GM18861 (cell line): ENCODE measurements around the gene STYK1.
"Not testable (repeated sequence)": the region's sequence is repeated elsewhere in the genome, so short reads cannot be mapped to it uniquely, and the experiment has no call there.

Experiments used
- ATAC-seq: cut with Tn5 transposase; IDR thresholded peaks from one replicate; pipeline ENCODE4 v1.9.1; 2021; ENCODE audit not compliant: unreplicated experiment

The STYK1 gene

DNA sequence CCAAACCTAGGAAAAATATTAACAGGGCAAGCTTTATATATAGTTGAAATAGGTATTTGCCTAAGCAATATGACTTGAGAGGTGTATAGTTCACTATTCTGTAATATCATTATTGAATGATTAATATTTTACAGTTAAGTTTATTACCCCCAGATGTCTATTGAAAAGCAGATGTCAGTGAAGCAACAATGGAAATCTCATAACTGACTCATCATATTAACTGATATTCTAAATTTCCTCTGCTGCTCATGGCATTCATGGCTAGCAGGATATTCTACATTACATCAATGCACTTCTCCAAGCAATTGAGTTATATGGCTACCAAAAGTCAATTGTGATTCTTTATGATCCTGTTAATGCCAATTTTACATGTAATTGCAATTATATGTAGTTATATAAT lies 50.7 kb downstream of the STYK1 start:
- ATAC-seq = no peak

DNA sequence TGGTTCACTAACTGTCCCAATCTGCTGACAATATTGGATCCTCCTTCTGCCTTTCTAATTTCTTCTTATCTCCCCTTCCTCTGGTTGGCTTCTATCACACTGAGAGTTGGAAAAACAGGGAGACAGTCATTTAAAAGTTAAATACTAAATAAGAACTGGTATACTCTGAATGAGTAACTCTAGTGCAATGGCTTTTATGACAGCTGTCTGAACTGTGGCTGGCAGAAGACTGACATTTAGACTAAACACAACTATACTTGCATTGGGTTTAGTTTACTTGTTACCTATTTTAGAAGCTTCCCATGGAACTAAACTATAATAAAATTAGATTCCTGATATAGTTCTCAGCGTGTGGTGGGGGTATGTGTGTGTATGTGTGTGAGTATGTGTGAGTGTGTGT lies 52.6 kb downstream of the STYK1 start:
- ATAC-seq = no peak

DNA sequence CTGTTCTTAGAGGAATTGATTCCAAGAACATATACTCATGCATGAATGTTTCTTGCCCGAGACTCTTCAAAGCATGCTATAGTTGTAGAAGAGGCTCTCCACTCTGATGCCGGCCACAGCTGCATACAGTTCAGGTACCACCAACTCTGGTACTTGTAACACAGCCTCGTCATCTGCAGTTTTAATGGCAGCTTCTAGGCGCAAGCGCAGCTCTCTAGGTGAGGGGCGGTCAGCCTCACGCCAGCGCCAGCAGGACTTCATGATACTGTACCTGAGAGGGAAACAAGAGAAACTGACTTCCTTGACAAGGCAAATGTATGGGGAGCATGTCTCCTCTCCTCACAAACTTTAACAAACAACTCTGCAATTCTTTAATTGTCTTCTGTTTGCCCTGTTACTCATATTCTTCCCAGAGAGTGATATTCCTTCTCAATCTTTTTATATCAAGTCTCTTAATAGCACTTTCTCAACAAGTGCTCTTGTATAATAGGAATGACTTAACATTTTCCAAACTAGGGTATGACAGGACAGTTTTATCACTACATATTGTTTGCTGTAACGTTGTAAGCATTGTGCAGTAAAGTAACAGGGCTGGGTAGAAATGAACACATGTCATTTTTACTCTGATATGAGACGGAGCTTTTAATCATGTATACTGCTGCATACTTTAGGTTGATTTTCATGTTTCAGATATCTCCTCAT lies 53.6 kb downstream of the STYK1 start:
- no peak for ATAC-seq

DNA sequence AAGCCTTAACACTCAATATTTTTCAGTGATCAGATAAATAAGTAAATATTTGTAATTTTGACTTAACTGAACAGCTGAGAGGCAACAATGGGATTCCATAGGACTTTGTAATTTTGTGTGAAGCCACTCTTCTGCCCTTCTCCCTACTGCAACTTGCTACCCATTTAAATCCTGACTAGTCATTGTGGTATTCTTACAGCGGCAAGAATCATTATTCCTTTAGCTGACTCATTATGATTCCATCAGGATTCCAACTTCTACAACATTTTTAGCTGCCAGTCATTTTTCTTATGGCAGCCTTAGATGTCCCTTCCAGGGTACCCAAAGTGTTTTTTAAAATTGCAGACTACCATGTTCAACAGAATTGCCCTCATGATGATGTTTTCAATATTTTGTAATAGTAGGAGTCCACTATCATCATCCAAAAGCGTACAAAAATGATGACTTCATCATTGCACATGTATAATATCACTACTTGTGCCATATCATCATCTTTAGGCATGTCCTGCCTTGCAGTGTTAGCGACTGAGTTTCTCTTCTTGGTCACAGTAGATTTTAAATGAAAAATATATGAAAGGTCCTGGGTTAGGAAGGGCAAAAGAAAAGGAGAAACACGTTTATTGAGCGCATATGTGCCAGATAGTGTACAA lies 55.4 kb downstream of the STYK1 start:
- no peak for ATAC-seq

DNA sequence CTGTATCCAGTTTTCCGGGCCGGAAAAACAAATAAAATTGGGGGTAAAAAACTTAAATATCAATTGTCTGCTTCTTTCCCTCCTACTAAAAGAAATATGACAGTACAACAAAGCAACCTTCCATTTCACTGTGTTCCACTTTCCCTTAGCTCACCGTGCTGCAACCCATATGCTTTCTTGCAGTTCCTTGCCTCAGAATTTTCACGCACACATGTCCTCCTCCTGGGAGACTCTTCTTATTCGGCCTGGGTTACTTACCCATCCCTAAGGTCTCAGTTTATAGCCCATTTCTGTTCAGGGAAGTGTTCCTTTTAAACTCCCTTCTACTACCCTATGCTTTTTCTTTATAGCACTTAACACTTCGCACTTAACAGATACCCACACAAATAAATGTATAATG lies 56.0 kb downstream of the STYK1 start:
- no peak for ATAC-seq

DNA sequence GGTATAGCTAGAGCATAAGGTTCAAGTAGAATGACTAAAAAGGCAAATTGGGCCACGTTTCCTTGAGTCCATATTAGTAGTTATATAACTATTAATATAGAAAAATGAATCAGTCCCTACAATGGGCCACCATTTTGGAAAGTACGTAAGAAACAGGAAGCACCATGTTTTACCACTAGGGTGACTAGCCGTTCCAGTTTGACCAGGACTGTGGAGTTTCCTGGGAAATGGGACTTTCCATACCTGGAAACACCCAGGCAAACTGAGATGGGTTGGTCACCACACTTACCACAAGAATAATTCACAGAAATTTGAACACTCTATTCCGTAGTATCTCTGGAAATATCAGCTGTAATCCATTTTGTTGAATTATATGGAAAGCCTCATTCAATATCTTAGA lies 58.3 kb downstream of the STYK1 start:
- ATAC-seq = no peak

DNA sequence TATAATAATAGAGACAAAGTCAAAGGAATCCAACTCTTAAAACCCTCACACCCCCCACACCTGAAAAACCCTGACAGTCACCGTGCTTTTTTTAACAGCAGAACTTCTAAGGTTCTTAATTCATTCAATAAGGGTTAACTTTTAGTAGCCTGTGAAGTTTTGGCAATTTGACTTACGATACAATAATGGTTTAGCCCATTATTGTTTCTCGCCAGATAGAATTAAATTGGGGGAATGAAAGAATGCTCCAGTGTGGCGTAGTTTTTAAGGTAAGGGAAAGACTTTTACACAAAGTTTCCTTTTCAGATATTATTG lies 59.8 kb downstream of the STYK1 start:
- peak; percentile 7 for ATAC-seq

DNA sequence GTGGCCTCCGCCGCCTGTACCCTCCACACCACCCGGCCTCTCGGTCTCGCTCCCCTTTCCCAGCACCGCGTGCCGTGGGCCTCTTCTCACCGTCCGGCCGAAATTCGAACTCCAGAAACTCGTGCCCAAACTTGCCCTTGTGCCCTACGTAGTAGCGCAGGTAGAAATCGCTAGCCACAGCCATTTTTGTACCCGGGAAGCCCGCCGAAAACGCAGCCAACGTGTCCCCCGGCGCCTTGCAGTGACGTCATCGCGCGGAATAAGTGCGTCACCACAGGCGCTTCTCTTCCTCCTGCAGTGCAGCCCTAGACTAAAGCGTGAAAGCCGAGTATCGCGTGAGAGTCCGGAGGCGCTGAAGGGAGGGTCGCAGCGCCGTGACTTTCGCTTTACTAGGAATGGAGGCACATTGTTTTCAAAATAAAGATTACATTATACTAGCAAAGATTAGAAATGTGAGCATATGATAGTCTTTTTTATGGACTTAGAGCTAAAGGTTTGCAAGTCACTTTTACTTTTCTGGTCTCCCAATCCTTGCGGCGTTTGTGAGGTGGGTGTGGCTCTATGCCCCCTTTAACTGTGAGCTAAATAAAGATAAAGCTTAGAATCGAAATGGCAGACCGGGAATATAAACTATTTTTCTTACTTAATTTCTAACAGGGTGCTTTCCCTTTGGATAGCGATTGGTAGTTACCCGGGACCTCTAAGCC lies 60.4 kb downstream of the STYK1 start, which contains the start of gene MAGOHB:
MAGOHB (minus strand) TSS at position 261 of the 707 bp plus-strand sequence; CDS start at position 184, 77 bp downstream.
- peak; percentile 82 for ATAC-seq

DNA sequence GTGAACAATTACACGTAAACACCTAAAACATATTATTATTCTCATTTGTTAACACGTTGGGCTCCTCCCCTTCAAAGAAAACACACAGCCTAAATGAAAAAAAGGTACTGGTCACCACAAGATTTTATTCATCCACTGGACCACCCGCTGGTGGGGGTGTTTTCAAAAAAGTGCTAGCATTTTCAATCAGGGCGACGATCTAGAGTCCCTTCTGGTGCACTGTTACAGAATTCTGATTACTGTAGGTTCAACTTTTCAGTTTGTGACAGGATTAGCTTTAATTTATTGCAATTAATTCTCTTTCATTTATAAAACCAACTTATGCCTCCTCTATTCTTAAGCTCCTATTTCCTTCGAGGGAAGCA lies 60.9 kb downstream of the STYK1 start:
- ATAC-seq = peak; percentile 7

DNA sequence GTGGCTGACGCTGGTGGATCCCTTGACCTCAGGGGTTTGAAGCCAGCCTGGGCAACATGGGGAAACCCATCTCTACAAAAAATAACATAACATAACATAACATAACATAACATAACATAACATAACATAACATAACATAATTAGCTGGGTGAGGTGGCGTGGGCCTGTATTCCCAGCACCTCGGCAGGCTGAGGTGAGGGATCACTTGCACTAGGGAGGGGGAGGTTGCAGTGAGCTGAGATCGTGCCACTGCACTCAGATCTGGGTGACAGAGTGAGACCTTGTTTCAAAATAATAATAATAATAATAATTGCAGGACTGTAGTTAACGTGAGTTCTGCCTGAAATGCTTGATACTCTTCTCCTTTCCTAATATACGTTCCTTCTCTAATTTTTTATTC lies 61.7 kb downstream of the STYK1 start:
- ATAC-seq = no peak

DNA sequence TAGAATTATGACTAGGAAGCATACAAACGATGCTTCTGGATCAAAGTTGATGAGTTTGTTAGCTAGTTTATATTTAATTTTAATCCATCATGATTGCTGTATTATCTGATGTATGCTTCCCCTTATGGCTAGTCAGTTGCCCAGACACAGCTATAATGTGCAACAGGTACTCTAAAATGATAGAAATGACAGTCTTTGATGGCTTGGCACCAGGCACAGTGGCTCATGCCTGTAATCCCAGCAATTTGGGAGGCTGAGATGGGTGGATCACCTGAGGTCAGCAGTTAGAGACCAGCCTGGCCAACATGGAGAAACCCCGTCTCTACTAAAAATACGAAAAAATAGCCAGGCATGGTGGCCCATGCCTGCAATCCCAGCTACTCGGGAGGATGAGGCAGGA lies 62.6 kb downstream of the STYK1 start:
- not testable (repeated sequence) for ATAC-seq

DNA sequence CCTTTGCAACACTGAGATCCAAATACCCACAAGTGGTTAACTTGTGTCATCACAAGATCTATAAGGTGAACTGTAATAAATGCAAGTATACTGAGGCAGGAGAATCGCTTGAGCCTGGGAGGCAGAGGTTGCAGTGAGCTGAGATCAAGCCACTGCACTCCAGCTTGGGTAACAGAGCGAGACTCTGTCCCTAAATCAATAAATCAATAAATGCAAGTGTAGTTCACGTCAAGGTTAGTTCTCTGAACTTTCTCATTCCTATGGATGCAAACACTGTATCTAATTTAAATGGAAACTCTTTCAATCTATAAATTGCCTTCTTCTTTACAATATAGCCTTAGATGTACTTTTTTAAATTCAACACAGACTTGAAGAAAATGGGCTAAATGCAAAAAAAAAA lies 63.7 kb downstream of the STYK1 start:
- ATAC-seq = no peak

DNA sequence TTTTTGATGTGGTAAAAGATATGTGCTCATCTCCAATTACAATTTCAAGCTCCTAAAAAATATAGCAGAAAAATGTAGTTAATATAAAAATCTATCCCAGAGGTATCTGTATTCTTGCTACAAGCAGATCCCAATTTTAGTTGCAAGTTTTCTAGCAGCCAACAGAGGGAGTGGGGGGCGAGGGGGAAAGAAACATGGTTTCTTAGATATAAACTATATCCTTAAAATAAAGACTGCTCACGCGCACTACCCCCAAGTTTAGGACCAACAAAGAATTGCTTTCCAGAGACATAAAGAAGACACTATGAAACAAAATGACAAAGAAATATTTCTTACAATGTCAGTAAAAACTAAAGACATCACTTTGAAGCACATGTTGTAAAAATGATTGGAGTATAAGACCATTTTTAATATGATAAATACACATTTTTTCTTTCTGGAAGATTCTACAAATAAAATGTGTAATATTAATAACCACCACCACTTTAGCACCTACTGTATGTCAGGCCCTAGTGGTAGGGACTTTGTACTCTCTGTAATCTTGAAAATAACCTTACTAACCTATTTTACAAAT lies 65.9 kb downstream of the STYK1 start:
- no peak for ATAC-seq

DNA sequence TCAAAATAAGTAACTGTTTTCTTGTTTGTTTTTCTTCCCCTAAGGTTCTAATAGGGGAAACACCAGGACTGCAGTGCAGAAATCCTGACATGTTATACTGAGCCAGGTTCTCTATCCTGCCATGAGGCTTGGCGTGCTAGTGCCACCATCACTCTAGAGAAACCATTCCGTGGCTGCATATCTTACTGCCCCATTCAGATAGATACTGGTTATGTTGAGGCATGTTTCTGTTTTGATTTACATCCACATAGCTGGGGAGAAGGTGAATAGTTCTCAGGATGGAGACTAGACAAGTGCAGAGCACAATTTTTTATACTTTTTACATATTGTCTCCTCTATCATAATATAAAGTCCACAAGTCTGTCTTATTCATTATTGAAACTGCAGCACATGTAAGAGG lies 72.0 kb downstream of the STYK1 start:
- no peak for ATAC-seq

DNA sequence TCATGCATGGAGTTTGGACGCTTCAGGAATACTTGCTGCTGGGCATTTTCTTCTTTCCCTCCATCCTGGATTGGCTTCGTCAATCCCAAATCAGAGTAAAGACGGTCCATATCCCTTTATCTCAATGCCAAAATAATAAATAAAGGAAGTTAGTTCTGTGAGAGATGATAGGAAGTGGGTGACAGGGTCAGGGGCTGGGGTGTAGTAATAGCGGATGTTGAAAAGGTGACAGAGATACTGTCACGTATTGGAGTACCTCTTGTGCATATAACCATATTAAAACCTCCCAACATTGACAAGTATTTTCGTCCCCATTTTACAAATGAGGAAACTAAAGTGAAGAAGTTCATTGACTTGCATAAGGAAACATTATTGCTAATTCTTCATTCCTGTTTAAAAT lies 72.9 kb downstream of the STYK1 start:
- ATAC-seq = no peak

DNA sequence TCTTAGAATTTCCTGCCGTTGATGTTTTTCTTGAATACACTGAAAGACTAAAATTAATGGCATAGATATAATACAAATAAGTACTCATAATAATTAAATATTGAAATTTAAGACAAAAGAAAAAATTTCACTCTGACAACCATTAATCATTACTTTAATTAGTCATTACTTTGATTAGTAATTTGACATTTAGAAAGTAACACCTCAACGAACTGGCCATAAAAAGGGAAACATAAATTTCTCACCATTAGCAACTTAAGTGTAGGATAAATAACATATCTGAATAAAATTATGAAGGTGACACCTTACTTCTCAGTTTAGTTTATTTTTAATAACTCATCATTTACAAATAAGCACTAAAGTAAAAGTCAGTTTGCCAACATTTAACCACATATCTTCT lies 78.0 kb downstream of the STYK1 start:
- ATAC-seq = no peak

DNA sequence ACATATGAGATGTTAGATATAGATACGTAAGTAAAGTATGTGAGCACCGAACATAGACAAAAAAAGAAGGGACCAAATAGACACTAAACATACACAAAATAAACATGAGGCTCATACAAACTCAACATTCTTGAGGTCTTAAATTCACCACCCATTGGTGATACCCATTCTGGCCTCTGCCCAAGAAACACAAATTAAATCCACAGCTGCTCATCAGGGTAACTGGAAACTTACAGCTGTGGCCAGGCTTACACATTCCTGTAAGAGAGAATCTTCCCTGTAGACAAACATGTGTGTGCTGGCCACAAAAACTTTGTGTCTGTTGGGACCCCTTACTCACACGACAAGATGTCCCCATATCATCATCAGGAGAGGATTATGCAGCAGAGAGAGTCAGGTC lies 82.9 kb downstream of the STYK1 start:
- no peak for ATAC-seq

DNA sequence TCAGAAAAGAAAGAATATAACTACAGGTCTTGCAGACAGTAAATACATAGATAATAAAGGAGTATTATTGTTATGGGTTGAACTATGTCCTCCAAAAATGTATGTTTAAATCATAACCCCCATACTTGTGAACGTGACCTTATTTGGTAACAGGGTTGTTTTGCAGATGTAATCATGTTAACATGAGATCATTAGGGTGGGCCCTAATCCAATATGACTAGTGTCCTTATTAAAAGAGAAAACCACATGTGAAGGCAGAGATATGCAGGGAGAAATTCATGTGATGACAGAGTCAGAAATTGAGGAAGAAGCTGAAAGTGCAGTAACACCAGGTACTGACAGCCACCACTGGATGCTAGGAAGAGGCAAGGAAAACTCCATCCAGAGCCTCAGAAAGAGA lies 89.4 kb downstream of the STYK1 start:
- no peak for ATAC-seq

DNA sequence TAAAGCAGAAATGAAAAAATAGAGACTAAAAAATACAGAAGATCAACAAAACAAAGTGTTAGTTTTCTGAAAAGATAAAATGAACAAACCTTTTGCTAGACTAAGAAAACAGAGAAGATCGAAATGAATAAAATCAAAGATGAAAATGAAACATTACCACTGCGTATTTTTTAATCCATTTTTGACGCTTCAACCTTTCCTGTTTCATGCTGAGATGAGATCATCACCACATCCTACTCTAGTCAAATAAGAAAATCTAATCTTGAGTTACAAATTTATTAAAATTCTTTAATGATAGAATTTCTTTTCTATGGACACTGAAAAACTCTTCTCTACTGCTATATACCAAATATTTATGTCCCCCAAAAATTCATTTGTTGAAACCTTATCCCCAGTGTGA lies 91.1 kb downstream of the STYK1 start:
- ATAC-seq = no peak

DNA sequence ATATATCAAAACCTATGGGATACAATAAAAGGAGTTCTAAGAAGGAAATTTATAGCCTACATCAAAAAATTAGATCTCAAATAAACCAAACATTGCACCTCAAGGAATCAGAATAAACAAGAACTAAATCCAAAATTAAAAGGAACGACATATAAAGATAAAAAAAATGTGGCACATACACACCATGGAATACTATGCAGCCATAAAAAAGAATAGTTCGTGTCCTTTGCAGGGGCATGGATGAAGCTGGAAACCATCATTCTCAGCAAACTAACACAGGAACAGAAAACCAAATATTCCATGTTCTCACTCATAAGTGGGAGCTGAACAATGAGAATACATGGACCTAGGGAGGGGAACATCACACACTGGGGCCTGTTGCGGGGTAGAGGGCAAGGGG lies 91.7 kb downstream of the STYK1 start:
- not testable (repeated sequence) for ATAC-seq

DNA sequence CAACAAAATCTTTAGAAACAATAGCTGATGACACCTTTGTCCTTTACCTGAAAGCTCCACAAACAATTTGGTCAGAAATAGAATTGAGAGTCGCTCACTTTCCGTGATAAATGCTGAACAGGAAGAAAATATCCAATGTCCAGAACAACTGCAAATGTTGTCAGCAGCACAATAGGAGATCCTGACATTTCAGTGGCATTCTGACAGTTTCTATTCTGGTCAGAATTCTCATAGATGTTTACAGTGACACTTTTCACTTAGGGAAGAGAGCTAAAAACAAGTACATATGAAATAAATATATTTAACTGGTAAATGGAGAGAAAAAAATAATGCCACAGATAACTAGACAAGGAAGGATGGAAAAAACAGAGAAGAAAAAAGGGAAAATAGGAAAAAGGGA lies 99.5 kb downstream of the STYK1 start:
- no peak for ATAC-seq

DNA sequence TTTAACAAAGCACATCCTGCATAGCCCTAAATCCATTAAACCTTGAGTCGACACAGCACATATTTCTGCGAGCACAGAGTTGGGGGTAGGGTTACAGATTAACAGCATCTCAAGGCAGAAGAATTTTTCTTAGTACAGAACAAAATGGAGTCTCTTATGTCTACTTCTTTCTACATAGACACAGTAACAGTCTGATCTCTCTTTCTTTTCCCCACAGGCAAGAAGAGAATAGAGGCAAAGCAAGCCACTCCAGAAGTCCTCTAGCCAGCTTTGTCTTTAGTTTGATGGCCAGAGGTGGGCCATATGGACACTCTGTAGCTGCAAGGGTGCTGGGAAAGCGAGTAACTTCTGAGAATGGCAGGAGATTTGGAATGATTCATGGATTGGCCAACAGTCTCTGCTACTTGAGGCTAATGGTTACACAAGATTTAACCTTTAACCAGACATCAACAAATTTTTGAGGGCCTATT lies 101.8 kb downstream of the STYK1 start:
- not testable (repeated sequence) for ATAC-seq
